Stimulated activated CD8-positive, alpha-beta memory T cell treated with anti-CD3 and anti-CD28 coated beads, Interleukin-4, amount 100 ng/mL, for 1 hour (primary cell): ENCODE results near the gene CDH13.

Source experiments
- DNase-seq, 2 donors: peaks; one replicate each; pipeline ENCODE4 v3.0.0-alpha.2; 2020; ENCODE audit warnings: low read depth in 2 of 2, low spot score in 1 of 2

CDH13 gene

DNA sequence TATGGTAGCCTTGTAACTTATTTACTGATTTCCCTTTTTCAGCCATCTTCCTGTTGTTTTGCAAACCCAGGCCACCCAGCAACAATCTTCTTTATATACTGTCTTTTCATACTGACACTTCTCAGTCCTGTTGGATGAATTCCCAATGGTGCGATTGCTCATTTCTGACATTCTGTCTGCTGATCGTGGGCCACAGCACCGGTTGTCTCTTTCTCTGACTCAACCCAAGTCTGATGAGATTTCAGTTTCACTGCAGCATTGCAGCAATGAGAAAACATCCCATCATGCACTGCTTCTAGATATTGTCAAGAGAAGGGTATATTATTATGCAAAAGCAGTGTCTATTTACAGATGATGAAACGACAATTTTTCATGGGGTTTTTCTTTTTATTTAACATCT lies 831.8 kb downstream of the CDH13 start:
- DNase-seq: no peak

DNA sequence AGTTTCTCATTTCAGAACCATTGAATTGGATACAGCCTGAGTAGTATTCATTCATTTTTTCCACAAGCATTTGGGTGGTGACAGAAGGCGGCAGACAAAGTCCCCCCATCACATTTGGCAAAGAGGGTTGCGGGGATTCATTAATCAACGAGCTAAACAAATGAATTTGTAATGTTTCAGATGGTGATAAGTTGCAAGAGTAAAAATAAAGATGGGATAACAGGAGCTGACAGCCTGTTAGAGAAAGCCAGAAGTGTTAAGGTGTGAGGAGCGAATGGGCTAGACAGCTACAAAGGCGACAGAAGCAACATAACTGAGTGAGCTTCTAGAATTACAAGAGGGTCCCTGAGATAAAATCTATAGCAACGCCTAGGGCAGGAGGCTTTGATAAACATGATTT lies 838.2 kb downstream of the CDH13 start:
- DNase-seq: no peak

DNA sequence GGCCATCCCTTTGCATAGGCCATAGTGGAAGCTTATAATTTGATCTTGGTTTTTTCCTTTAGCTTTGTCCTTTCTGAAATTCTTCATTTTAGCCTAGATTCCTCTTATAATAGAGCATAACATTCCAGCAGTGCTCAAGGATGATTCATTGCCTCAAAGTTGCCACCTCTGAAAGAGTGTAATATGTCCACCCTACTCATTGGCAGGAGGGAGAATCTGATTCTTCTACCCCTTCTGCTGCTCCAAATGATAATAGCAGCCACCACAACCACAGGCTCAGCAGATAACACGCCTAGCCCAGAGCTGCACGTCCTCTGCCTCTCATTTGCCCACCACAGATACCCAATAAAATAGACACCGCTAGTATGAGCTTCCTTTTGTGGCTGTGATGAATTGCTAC lies 843.6 kb downstream of the CDH13 start:
- DNase-seq: no peak

DNA sequence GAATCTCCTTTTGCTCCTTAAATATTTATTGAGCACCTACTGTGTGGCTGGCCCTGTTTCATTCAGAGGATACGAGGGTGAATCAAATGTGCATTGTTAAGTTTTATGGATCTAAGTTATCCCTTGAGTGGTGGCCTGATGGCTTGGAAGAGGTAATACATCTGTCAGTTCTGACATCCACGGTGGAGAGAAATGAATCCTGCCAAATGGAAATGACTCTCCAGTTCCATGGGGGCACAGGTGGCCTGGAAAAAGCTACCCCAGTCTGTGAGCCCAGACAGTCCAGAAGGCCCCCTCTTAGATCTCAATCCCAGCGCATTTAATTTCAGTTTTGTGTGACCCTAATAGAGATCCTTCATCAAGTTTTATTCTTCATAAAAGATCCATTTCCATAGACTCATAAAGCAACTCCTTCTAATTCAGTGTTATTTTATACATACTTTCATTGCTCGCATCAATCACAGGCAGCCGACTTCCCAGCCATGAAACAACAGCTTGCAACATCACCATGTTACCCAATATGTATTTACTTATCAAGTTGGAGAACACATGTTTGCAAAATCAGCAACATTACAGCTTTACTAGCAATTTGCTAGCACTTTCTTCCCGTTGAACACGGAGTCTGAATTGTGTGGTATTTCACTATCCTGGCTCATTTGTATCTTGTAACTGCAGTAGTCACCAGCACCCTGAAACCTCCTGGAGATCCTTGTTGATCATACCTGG lies 846.2 kb downstream of the CDH13 start:
- no peak for DNase-seq

DNA sequence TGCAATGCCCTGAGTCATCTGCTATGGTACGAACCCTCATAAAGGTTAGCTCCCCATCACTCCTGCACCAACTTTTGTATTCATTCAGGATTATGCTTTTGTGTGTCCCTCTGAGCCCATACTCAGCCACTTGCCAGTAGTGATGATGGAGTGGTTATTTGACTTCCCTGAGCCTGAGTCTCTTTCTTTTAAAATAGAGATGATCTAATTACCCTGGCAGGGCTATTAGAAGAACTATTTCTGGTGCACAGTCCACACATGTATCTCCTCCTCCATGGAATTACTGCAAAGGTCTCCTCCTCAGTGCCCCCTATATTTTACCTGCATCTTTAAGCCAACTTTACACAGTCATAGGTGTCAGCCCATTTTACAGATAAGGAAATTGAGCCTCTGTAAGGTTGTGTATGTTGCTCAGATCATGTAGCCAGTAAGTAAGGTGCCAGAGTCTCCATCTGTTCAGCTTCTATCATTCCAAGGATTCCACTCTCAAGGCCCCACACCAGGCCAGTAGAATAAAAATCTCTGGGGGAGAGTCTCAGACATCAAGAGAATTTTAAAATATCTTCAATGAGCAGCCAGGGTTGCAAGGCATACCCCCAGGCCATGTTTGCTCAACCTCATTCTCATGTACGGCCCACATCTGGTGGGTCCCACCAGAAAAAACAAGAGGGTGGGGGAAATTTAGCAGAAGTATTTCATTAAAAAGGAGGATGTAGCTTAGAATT lies 847.3 kb downstream of the CDH13 start:
- DNase-seq: no peak

DNA sequence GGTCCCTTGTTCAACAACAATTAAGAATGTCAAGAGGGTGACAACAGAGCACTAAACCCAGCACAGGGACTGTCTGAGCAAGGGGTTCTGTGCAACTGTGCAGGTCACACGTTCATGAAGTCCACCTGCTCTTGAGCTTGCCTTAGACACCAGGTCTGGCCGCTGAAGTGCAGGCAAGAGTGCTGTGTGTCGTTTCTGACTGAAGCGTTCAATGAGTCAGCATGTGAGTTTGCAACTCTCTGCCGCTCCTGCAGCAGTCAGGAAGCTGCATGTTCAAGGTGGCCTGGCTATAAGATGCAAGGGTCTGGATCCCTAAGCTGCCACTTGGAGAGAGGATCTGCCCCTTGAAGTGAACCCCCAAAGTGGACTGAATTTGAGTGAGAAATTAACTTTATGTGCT lies 848.3 kb downstream of the CDH13 start:
- no peak for DNase-seq

DNA sequence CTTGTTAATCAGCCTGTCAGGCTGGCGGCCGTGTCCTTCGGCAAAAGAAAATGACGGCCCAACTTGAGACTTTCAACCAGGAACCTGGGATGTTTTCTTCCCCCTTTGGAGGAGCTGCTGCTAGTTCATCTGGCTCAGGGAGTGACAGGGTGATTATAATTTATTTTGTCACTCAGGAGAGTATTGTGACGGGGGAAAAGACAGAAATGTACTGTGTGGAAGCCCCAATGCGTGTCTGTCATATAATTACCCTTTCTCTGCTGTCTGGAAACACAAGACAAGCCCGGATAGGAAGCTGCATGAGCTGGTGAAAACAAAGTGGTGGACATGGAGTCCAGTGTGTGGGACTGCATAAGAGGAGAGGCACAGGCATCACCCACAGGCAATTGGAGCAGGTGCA lies 854.8 kb downstream of the CDH13 start:
- no peak for DNase-seq

DNA sequence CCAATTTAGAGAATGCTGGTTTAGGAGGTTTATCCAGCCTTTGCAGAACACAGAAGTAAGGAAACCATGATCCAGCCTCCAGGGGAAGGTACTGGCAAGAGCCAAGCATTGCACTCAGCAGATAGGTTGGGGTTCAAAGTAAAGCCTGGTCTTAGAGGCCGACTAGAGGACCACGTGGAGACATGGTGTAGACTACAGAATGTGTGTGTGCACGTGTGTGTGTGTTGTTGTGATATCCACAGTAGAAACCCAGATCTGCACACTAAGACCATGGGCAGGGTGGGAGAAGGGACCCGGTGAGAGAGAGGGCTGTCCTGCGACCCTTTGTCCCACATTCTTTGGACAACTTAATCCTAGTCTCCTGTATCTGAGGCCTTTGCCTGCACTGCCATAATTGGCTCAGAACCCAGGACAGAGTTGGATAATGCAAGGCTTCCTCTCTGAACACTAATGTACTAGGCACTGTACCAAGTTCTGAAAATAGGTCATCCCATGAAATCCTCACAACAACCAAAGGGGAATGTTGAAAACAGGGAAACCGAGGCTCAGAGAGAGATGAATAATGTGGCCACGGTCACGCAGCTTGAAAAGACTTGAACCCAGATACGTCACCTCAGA lies 855.9 kb downstream of the CDH13 start:
- no peak for DNase-seq

DNA sequence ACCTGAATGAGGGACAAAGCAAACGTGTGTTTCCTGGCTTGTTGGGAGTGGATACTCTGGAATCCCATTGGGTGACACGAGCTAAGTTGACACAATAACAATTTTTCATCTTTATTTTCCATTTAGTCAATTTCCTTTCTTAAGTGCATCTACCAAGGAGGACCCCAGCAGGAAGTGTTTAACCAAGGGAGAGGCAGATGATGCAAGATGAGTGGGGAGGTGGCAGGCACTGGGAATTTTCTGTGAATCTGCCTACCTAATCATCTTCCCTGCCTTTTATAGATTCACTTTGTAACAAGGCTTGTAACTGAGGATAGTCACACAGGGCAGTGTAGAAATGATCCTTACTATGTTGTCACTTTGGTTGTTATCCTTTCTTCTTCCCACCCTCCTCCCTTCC lies 863.3 kb downstream of the CDH13 start:
- DNase-seq: no peak

DNA sequence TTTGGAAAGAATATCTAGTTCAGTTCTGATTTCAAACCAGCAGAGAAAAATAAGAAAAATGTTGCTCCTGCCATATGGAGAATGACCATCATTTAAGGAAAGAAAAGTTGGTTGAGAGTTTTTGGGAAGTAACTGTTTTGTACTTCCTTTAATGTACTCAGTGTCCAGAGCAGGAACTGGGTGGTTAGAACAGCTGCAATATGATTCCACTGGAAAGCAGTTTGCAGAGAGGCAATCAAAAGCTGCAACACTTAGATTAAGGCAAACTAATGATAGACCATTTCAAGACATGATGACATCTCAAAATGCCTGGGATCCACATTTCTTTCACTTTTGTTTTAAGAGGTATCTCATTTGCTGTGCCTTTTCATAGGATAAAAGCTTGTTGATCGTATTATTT lies 867.7 kb downstream of the CDH13 start:
- DNase-seq: no peak

DNA sequence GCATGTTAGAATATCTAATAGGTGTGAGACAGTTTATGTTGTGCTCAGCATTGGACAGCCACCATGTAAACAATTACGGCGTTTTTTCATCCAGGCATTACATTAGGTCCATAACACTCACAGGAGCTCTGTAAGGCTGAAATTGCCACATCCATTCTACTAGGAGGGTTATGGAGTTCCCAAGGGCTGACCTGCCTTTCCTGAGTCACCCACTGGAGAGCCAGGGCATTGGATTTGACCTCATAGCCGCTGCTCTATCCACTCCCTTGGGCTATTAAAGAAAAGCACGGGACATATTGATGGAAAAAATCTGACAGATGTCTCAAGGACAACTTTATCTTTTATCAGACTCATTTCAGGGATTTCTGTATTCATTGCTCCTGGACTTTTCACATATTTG lies 874.7 kb downstream of the CDH13 start:
- DNase-seq: no peak

DNA sequence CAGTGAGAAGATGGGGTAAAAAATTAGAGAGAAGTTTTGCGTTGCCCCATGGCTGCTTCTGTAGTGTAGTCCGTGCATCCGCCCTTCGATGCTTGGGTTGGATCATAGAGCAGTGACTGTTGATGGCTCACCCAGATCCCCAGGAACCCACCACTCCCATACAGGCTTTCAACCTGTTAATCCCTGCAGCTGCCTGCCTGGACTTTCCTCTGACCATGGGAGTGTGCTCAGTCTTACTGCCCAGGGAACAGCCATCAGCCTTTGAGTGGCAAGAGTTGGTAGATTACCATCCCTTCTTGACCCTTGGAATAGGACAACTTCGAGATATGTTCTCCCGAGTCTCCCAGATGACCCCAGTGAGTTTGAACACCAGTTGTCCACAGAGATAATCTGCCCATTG lies 881.5 kb downstream of the CDH13 start:
- no peak for DNase-seq

DNA sequence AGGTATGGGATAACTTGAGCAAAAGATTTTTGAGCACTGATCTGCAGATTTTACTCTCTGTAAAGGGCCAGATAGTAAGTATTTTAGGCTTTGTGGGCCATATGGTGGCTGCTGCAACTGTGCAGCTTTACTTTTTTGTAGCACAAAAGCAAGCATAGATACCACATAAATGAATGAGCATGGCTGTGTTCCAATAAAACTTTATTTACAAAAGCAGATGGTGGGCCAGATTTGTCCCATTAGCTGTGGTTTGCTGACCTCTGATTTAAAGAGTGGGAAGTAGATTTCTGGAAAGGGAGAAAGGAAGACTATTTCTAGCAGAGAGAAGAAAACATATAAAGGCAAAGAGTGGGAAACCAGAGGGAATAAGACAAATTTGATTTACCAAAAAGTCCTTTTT lies 882.5 kb downstream of the CDH13 start:
- DNase-seq: no peak

DNA sequence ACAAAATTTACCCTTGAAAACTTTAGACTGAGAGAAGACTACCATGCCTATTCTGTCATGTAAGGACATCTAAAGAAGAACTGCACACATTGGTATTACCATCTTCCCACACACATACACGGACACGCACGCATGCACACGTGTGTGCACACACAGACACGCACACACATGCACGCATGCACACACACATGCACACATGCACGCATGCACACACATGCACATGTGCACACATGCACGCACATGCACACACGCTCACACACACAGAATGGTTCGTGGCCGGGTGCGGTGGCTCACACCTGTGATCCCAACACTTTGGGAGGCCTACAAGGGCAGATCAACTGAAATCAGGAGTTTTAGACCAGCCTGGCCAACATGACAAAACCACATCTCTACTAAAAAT lies 884.1 kb downstream of the CDH13 start:
- no peak for DNase-seq

DNA sequence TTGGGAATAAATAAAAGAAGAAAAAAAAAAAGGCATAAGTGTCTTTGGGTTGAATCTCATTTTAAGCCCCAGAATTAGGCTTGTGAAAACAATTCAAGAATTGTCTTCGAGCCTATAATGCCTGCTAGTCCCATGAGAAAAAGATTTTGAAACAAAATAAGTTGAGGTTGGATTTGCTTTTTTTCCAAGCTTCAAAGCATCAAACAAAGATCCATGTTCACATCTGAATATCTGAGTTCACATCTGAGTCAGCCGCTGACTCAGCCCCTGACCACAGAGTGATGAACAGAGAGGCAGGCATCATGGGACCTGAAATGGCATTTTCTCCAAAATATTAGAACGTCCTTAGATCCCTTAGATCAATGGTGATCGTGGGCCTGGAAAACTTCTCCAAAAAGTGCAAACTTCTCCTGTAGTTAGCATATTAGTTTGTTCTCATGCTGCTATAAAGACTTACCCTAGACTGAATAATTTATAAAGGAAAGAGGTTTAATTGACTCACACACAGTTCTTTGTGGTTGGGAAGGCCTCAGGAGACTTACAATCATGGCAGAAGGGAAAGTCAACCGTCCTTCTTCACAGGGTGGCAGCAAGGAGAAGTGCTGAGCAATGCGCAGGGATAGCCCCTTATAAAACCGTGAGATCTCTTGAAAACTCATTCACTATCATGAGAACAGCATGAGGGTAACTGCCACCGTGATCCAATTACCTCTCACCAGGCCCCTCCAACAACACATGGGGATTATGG lies 886.4 kb downstream of the CDH13 start:
- DNase-seq: no peak

DNA sequence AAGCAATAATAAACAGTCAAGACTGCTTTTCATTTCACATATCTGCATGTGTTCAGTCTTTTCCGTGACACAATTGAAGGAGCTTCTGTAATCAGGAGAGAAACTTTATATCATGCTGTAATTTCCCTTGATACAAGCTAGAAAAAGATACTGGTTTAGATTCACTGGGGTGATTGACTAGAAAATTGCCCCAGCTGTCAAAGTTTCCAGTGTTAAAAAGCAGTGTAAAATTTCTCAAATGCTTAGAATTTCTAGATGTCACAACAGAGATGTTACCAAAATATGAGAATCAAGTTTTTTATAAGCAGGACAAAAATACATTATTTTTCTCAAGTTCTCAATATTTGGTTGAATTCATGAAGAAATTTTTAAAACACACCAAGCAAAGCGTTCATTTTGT lies 888.6 kb downstream of the CDH13 start:
- DNase-seq: no peak

DNA sequence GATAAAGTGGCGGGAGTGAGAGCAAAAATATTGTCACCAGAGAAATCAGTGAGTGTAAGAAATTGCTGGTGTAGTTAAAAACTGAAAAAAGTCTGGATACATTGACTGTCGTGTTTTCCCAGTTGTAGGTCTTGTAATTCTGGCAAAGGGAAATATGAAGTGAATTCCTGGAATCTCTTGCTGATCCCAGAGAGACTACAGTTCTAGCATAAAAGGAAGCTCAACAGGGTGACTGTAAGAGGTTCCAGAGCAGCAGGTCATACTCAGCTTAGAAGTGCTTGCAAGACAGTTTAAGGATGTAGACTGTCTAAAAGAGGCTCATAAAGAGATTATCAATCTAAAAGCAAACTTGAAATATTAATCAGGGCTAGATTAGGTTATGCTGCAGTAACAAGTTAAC lies 890.2 kb downstream of the CDH13 start:
- no peak for DNase-seq

DNA sequence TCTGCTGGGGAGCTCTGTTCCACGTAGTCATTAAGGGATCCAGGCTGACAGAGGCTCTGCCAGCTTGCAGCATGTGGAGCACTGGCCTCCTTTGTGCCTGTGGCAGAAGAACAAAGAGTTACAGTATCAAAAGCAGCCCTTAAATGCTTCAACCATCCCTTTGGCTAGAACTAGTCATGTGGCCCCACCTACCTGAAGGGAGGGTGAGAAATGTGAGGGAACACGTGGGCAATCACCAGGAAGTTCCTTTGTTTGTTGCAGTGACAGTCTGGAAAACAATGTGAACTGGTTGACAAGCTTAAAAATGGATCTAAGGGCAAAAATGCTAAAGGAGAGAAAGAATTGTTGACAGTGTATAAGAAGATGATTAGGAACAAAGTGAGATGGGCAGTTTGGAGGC lies 890.6 kb downstream of the CDH13 start:
- no peak for DNase-seq

DNA sequence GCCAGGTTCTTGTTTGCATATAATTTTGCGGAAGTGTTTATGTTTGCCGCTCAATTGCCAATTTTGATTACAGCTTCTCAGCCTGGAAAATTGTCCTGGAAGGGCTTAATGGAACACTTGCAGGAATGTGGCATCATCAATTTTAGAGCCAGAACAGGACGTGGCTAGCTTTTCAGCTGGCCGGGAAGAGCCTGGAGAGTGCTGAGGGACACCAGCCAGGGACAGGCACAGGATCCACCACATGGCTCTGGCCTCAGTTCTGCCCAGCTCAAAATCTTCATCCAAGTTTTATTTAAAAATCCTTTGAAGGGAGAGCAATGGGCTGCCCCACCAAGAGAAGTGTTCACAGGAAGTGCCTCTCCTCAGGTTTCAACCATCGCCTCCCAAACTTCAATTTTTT lies 893.8 kb downstream of the CDH13 start:
- no peak for DNase-seq

DNA sequence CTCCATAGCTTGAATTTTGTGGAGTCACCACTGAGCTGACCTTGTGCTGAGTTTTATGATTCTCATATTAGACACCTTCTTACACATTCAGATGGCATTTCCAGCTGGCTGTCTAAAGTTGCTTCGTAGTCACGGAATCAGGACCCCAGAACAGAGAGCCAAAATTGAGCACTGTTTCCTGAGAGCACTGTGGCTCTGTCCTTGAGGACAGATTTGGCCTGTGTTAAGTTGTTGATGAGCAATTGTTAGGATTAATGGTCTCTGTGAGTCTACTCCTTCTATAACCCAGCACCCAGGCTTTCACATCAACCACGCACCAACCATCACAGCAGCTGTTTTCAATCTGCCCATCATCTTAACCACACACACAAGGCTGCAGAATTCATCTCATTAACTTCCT lies 903.5 kb downstream of the CDH13 start:
- no peak for DNase-seq

DNA sequence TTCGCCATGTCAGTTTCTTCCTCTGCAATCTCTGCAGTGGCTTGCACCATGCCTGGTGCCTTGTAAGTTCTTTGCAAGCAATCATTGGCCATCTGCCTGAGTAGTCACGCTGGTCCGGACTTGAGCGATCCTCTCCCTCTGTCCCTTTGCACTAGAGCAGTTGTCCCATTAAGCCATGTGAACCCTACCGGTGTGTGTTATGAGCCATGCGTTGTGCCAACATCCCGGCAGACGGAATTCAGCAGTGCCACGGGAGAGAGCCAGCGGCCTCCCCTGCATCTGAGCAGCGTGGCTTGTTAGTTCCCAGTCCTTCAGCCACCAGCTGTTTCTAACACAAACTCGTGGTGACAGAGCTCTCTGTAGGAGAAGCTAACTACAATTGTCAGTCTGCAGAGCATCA lies 905.9 kb downstream of the CDH13 start:
- DNase-seq: no peak

DNA sequence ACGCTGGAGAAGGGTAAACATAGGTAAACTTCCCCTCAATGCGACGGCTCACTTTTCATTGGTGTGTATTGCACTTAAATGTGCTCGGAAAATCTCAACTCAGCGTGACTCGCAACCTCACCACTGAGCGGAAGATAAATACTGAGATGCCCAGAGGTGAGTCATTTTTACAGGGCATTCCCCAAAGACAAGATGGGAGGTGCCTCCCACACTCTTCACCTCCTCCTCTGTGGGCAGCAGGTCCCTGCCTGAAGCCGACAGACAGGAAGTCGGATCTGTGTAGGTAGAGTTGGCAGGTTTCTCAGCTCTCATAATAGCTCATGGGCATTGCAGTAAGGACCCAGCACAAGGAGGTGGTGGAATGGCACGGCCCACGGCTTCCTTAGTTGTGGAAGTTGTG lies 906.4 kb downstream of the CDH13 start:
- DNase-seq: no peak
